WTC11 (cell line): ENCODE measurements around the gene VSIG10L2.

ENCODE experiments used
- CREM ChIP-seq: sonication (generic); formaldehyde crosslinking; IDR thresholded peaks from 2 replicates; pipeline ENCODE4 v1.8.1; 2022; ENCODE audit warnings: mild to moderate bottlenecking, missing genetic modification reagents, moderate library complexity
- CTCF ChIP-seq: fragments of 200-600 bp; IDR thresholded peaks from 2 replicates; pipeline ENCODE4 v1.8.0; 2022; ENCODE audit warnings: antibody characterized with exemption
- ETV6 ChIP-seq: sonication (generic); formaldehyde crosslinking; IDR thresholded peaks from 2 replicates; pipeline ENCODE4 v1.8.1; 2022; ENCODE audit warnings: mild to moderate bottlenecking, missing genetic modification reagents
- IRF2 ChIP-seq: sonication (generic); formaldehyde crosslinking; IDR thresholded peaks from 2 replicates; pipeline ENCODE4 v1.8.0; 2022; ENCODE audit warnings: low read depth, missing genetic modification reagents, borderline replicate concordance
- JUN ChIP-seq: sonication (generic); formaldehyde crosslinking; IDR thresholded peaks from 2 replicates; pipeline ENCODE4 v1.8.0; 2023; ENCODE audit warnings: mild to moderate bottlenecking, missing genetic modification reagents
- KAT7 ChIP-seq: sonication (generic); formaldehyde crosslinking; IDR thresholded peaks from 2 replicates; pipeline ENCODE4 v1.8.1; 2023; ENCODE audit warnings: missing genetic modification reagents, mild to moderate bottlenecking, borderline replicate concordance
- RELA ChIP-seq: sonication (generic); formaldehyde crosslinking; IDR thresholded peaks from 2 replicates; pipeline ENCODE4 v1.8.1; 2022; ENCODE audit warnings: missing genetic modification reagents, mild to moderate bottlenecking, borderline replicate concordance
- SMAD3 ChIP-seq: sonication (generic); formaldehyde crosslinking; IDR thresholded peaks from 2 replicates; pipeline ENCODE4 v1.8.0; 2022; ENCODE audit warnings: missing genetic modification reagents, mild to moderate bottlenecking, borderline replicate concordance
- SP1 ChIP-seq: sonication (generic); formaldehyde crosslinking; conservative IDR thresholded peaks from 2 replicates; pipeline ENCODE4 v1.8.1; 2022; ENCODE audit warnings: missing genetic modification reagents
- ZNF232 ChIP-seq: sonication (generic); formaldehyde crosslinking; IDR thresholded peaks from 2 replicates; pipeline ENCODE4 v1.8.0; 2022; ENCODE audit warnings: mild to moderate bottlenecking, missing genetic modification reagents
- ZNF263 ChIP-seq: sonication (generic); formaldehyde crosslinking; IDR thresholded peaks from 2 replicates; pipeline ENCODE4 v1.8.1; 2022; ENCODE audit warnings: low read depth, mild to moderate bottlenecking, moderate library complexity, missing genetic modification reagents
- TF ChIP-seq, protein P1 (sequence below): sonication (generic); formaldehyde crosslinking; IDR thresholded peaks from 2 replicates; pipeline ENCODE4 v1.8.1; 2022; ENCODE audit warnings: low read depth, mild to moderate bottlenecking, moderate library complexity, missing genetic modification reagents, borderline replicate concordance
- TF ChIP-seq, protein P2 (sequence below): fragments of 250-450 bp; sonication (Bioruptor Pico); IDR thresholded peaks from 2 replicates; pipeline ENCODE4 v1.9.0; 2021; ENCODE audit warnings: mild to moderate bottlenecking

GRCh38 chr11:125941619-125942611, 3.9 kb upstream of the VSIG10L2 start:
- TF ChIP-seq IRF2 (CRISPR knock-in tag) (no peak), CREM (no peak), CTCF (peak; percentile 68), SMAD3 (CRISPR knock-in tag) (peak; percentile 61; the same call in 1 of the 2 replicates), JUN (no peak), RELA (CRISPR knock-in tag) (no peak), ZNF232 (0 out of 2 replicates have a peak, but pooled peaks have one; percentile 41), SP1 (CRISPR knock-in tag) (no peak), KAT7 (CRISPR knock-in tag) (no peak), ZNF263 (CRISPR knock-in tag) (no peak), ETV6 (no peak; the same call in 1 of the 2 replicates)
- TF ChIP-seq, protein P1, sequence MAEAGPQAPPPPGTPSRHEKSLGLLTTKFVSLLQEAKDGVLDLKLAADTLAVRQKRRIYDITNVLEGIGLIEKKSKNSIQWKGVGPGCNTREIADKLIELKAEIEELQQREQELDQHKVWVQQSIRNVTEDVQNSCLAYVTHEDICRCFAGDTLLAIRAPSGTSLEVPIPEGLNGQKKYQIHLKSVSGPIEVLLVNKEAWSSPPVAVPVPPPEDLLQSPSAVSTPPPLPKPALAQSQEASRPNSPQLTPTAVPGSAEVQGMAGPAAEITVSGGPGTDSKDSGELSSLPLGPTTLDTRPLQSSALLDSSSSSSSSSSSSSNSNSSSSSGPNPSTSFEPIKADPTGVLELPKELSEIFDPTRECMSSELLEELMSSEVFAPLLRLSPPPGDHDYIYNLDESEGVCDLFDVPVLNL (CRISPR knock-in tag) = no peak
- TF ChIP-seq, protein P2, sequence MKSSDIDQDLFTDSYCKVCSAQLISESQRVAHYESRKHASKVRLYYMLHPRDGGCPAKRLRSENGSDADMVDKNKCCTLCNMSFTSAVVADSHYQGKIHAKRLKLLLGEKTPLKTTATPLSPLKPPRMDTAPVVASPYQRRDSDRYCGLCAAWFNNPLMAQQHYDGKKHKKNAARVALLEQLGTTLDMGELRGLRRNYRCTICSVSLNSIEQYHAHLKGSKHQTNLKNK (CRISPR knock-in tag) = no peak
